CD4-positive, alpha-beta T cell (primary cell): Measurements from ENCODE around the gene ZNF200. TPM values are rescaled to one million over a fixed set of nuclear protein-coding genes. Genes with fewer than 3 reads are reported as not detected.
"Not testable (repeated sequence)": the region's sequence is repeated elsewhere in the genome, so short reads cannot be mapped to it uniquely, and the experiment has no call there.

Experiments
- ATAC-seq: fragments of 200-7000 bp; cut with Tn5 transposase; one replicate; pipeline ENCODE4 v1.10.0; 2022; ENCODE audit warnings: mild to moderate bottlenecking; ENCODE audit not compliant: poor library complexity
- CTCF ChIA-PET: fragments of 350-600 bp; sonication (Branson Sonifier 250); formaldehyde crosslinking; loops from one replicate; lab custom pipeline; 2021; ENCODE audit warnings: antibody characterized with exemption, inconsistent platforms; lab: Charles Lee
- POLR2A ChIA-PET: fragments of 350-600 bp; sonication (Branson Sonifier 250); formaldehyde crosslinking; loops from one replicate; lab custom pipeline; 2021; ENCODE audit warnings: antibody characterized with exemption, inconsistent platforms; lab: Charles Lee
- DNase-seq, 14 experiments: peaks; one replicate each; pipeline ENCODE4 v3.0.0-alpha.2; 2013 to 2020; ENCODE audit warnings: mixed read lengths in 2 of 14
- H3K27ac ChIP-seq, 2 donors: one replicate each; pipeline versions ENCODE4 v1.5.1 to v1.7.0; 2013; ENCODE audit warnings: low read length in 2 of 2, low read depth in 1 of 2, mild to moderate bottlenecking in 1 of 2
- H3K27me3 ChIP-seq, 2 experiments: 1 replicate in 1 of 2; 2 replicates in 1 of 2; pipeline versions ENCODE4 v1.6.1 to v1.7.0; 2013; ENCODE audit warnings: low read length in 2 of 2, control low read depth in 1 of 2, mild to moderate bottlenecking in 1 of 2, moderate library complexity in 1 of 2; ENCODE audit not compliant: insufficient read depth in 2 of 2, control insufficient read depth in 1 of 2
- H3K36me3 ChIP-seq: one replicate; pipeline ENCODE4 v1.6.1; 2013; ENCODE audit warnings: low read length, control low read depth; ENCODE audit not compliant: insufficient read depth
- H3K4me1 ChIP-seq: one replicate; pipeline ENCODE4 v1.6.1; 2013; ENCODE audit warnings: low read length, control low read depth; ENCODE audit not compliant: insufficient read depth
- H3K4me3 ChIP-seq: one replicate; pipeline ENCODE4 v1.5.1; 2013; ENCODE audit warnings: mild to moderate bottlenecking, low read length, moderate library complexity
- H3K9me3 ChIP-seq, 2 experiments: 1 replicate in 1 of 2; 2 replicates in 1 of 2; pipeline versions ENCODE4 v1.6.1 to v1.7.0; 2013; ENCODE audit warnings: low read length in 2 of 2, mild to moderate bottlenecking in 2 of 2, control low read depth in 1 of 2, moderate library complexity in 1 of 2; ENCODE audit not compliant: control insufficient read depth in 1 of 2, insufficient read depth in 1 of 2
- H3K27ac Mint-ChIP-seq: one replicate; pipeline ENCODE4 v1.8.0; 2020; ENCODE audit warnings: mixed read lengths
- H3K27me3 Mint-ChIP-seq: one replicate; pipeline ENCODE4 v1.8.0; 2021; ENCODE audit warnings: mixed read lengths
- H3K36me3 Mint-ChIP-seq: one replicate; pipeline ENCODE4 v1.8.0; 2021; ENCODE audit warnings: low read depth, mixed read lengths
- H3K4me1 Mint-ChIP-seq: one replicate; pipeline ENCODE4 v1.8.0; 2021; ENCODE audit warnings: low read depth, mixed read lengths
- H3K4me3 Mint-ChIP-seq: one replicate; pipeline ENCODE4 v1.8.0; 2020; ENCODE audit warnings: mild to moderate bottlenecking, mixed read lengths
- H3K9me3 Mint-ChIP-seq: one replicate; pipeline ENCODE4 v1.8.0; 2020; ENCODE audit warnings: mixed read lengths
- intact Hi-C, 2 experiments: fragments of 100-400 bp; cut with DNase I in 1 of 2; cut with micrococcal nuclease in 1 of 2; formaldehyde crosslinking; loops; one replicate each; pipeline versions ENCODE4 v1.15.1 to v1.9.0; 2023 to 2025; cut with DNase I, micrococcal nuclease
- total RNA-seq, 174 experiments: library from RNA in 2 of 174; stranded (reverse) in 2 of 174; gene quantifications; one replicate each; pipeline ENCODE4 v1.2.3 and lab custom pipeline; 2021 to 2026
- TF ChIP-seq, protein P1 (sequence below): fragments of 200-600 bp; IDR thresholded peaks from one replicate; pipeline ENCODE4 v1.8.0; 2022; ENCODE audit warnings: antibody characterized with exemption, mild to moderate bottlenecking

Gene ZNF200
- total RNA-seq, 2 experiments from 2014 or later = 7.0 to 7.2 TPM

GRCh38 chr16:3202903-3203539 is 31.9 kb downstream of the ZNF200 start:
- CTCF ChIA-PET = no interaction called here
- no peak overlapping the region for H3K4me3 ChIP-seq
- H3K27ac ChIP-seq = no peak overlapping the region
- no peaks in the 10 kb centered on the region for H3K27me3 ChIP-seq
- intact Hi-C loops = no loop called here
- Mint-ChIP-seq H3K4me3 (no peak overlapping the region), H3K36me3 (no peaks in the 10 kb centered on the region), H3K4me1 (no peaks in the 10 kb centered on the region), H3K27me3 (peaks cover 17% of the 10 kb centered on the region), H3K9me3 (peaks cover 3% of the 10 kb centered on the region), H3K27ac (no peak overlapping the region)
- ATAC-seq (no peak), DNase-seq (no peak)
- POLR2A ChIA-PET = interaction anchor here (0.9 to 1.4 kb wide), 3 partner anchors 12 to 80 kb away, joined by 3 read pairs; no protein-coding TSS in a partner anchor
- no peaks in the 10 kb centered on the region for H3K36me3 ChIP-seq
- no peaks in the 10 kb centered on the region for H3K4me1 ChIP-seq
- H3K9me3 ChIP-seq = peaks cover 11 to 19% of the 10 kb centered on the region in 2 experiments
- TF ChIP-seq, protein P1, sequence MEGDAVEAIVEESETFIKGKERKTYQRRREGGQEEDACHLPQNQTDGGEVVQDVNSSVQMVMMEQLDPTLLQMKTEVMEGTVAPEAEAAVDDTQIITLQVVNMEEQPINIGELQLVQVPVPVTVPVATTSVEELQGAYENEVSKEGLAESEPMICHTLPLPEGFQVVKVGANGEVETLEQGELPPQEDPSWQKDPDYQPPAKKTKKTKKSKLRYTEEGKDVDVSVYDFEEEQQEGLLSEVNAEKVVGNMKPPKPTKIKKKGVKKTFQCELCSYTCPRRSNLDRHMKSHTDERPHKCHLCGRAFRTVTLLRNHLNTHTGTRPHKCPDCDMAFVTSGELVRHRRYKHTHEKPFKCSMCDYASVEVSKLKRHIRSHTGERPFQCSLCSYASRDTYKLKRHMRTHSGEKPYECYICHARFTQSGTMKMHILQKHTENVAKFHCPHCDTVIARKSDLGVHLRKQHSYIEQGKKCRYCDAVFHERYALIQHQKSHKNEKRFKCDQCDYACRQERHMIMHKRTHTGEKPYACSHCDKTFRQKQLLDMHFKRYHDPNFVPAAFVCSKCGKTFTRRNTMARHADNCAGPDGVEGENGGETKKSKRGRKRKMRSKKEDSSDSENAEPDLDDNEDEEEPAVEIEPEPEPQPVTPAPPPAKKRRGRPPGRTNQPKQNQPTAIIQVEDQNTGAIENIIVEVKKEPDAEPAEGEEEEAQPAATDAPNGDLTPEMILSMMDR = no peak

DNA sequence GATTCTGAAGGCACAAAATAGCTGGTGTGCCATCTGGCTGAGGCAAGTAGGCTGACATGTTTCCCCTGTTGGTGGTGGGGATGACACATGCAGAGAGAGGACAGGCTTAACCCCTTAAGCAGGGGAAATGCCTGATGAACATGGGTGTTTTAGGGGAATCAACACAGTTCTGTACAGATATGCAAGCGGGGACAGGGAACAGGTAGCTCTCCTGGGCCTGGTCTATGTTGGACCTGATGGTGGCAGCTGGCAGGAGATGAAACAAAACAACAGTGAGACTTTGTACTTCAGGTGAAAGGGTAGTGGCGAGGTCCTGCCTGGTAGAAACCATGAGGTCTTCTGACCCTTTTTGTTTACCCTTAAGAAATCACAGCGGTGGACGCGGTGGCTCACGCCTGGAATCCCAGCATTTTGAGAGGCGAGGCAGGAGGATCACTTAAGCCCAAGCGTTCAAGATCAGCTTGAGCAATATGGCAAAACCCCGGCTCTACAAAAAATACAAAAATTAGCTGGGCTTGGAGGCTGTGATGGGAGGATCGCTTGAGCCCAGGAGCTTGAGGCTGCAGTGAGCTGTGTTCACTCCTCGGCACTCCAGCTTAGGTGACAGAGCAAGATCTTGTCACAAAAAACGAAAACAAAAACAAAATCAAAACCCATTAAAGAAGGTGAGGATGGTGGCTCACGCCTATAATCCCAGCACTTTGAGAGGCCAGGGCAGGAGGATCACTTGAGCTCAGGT is 36.5 kb downstream of the ZNF200 start:
- ChIA-PET CTCF (interaction anchor here (1.1 kb wide), 1 partner anchor 10 kb away, joined by 4 read pairs; no protein-coding TSS in a partner anchor), POLR2A (interaction anchor here (0.9 to 1.3 kb wide), 2 partner anchors 17 to 139 kb away, joined by 3 read pairs; no protein-coding TSS in a partner anchor)
- TF ChIP-seq, protein P1 = no peak
- Histone ChIP-seq H3K36me3 (no peaks in the 10 kb centered on the region), H3K9me3 (peaks cover 0 to 12% of the 10 kb centered on the region in 2 experiments), H3K27me3 (peaks cover 18 to 30% of the 10 kb centered on the region in 2 experiments), H3K4me1 (no peaks in the 10 kb centered on the region), H3K27ac (no peak overlapping the region), H3K4me3 (no peak overlapping the region)
- H3K9me3 Mint-ChIP-seq = no peaks in the 10 kb centered on the region
- no peaks in the 10 kb centered on the region for H3K36me3 Mint-ChIP-seq
- ATAC-seq (no peak), DNase-seq (no peak)
- intact Hi-C loops = no loop called here
- no peak overlapping the region for H3K4me3 Mint-ChIP-seq
- H3K27ac Mint-ChIP-seq = no peak overlapping the region
- no peaks in the 10 kb centered on the region for H3K4me1 Mint-ChIP-seq
- H3K27me3 Mint-ChIP-seq = peaks cover 36% of the 10 kb centered on the region

DNA sequence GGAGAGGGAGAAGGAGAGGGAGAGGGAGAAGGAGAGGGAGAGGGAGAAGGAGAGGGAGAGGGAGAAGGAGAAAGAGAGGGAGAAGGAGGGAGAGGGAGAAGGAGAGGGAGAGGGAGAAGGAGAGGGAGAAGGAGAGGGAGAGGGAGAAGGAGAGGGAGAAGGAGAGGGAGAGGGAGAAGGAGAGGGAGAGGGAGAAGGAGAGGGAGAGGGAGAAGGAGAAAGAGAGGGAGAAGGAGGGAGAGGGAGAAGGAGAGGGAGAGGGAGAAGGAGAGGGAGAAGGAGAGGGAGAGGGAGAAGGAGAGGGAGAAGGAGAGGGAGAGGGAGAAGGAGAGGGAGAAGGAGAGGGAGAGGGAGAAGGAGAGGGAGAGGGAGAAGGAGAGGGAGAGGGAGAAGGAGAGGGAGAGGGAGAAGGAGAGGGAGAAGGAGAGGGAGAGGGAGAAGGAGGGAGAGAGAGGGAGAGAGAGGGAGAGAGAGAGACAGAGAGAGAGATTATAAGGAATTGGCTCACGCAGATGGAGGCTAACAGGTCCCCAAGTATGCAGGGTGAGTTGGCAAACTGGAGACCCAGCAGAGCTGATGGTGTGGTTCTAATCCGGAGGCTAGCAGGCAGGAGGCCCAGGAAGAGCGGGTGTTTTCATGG is 37.1 kb downstream of the ZNF200 start:
- H3K4me3 ChIP-seq, H3K4me1 ChIP-seq, H3K4me3 Mint-ChIP-seq, ATAC-seq, H3K4me1 Mint-ChIP-seq, H3K27ac Mint-ChIP-seq, H3K36me3 Mint-ChIP-seq, H3K27ac ChIP-seq, intact Hi-C loops, POLR2A ChIA-PET, H3K9me3 Mint-ChIP-seq, H3K36me3 ChIP-seq, DNase-seq, CTCF ChIA-PET: not testable (repeated sequence)
- H3K27me3 Mint-ChIP-seq = peaks cover 41% of the 10 kb centered on the region
- H3K9me3 ChIP-seq = peaks cover 0 to 19% of the 10 kb centered on the region in 2 experiments
- peaks cover 25 to 37% of the 10 kb centered on the region in 2 experiments for H3K27me3 ChIP-seq
